Measurements from ENCODE around the gene DTNB.

DTNB gene

DNA sequence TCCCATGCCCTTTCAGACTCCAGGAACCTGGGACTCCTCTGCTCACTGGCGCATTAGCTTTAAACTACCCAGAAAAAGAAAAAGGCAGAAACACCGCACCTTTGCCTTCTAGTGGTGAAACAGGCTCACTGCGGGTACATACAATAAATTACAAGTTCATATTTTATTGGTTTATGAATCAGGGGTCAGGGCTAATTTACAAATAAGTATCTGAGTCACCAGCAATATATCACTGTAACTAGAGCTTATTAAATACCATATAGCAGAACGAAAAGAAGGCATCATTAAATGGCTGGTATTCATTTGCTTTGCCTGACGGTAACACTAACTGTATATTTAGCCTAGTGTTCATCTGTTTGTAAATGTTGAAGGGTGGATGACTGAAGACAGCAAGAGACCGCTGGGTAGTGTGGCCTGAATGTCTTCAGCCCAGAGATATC, 26.9 kb upstream of the DTNB start:
- Histone ChIP-seq H3K27me3 (ENCODE audit: control insufficient read depth, insufficient read depth, low read length) (0 out of 2 replicates have a peak, but pooled peaks cover 8% of the 10 kb centered on the region), H3K36me3 (ENCODE audit: control insufficient read depth, insufficient read depth, low read length) (no peaks in the 10 kb centered on the region), H3K4me1 (ENCODE audit: control insufficient read depth, insufficient read depth, low read length) (peaks cover 12% of the 10 kb centered on the region), H3K9me3 (ENCODE audit: control insufficient read depth, insufficient read depth, low read length) (no peaks in the 10 kb centered on the region), H3K9ac (ENCODE audit: low read depth, low read length) (no peak overlapping the region), H3K27ac (ENCODE audit: low read depth, low read length) (no peak overlapping the region), H3K4me3 (ENCODE audit: low read depth, low read length) (no peak overlapping the region)

DNA sequence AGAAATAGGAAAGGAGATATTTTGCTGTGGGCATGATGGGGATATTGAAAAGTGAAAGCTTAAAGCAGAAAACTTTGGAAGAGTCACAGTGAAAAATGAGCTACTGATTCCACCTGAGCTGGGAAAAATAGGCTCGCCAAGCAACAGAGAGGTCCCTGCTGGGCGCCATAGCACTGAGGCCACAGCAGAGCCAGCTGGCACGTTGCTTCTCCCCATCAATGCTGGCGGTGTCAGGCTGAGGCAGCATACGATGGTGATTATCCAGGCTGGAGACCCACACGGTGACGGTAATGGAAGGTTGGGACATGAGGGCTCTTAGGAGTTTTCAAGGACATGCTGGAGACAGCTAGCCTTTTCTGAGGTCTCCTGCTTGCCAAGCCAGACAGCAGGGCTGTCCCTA, 25.8 kb upstream of the DTNB start:
- peaks cover 12% of the 10 kb centered on the region for H3K4me1 ChIP-seq (ENCODE audit: control insufficient read depth, insufficient read depth, low read length)
- H3K9me3 ChIP-seq (ENCODE audit: control insufficient read depth, insufficient read depth, low read length) = no peaks in the 10 kb centered on the region
- no peak overlapping the region for H3K27ac ChIP-seq (ENCODE audit: low read depth, low read length)
- H3K4me3 ChIP-seq (ENCODE audit: low read depth, low read length) = no peak overlapping the region
- no peak overlapping the region for H3K9ac ChIP-seq (ENCODE audit: low read depth, low read length)
- H3K27me3 ChIP-seq (ENCODE audit: control insufficient read depth, insufficient read depth, low read length) = 0 out of 2 replicates have a peak, but pooled peaks cover 8% of the 10 kb centered on the region
- no peaks in the 10 kb centered on the region for H3K36me3 ChIP-seq (ENCODE audit: control insufficient read depth, insufficient read depth, low read length)

- Histone ChIP-seq H3K4me1 (ENCODE audit: control insufficient read depth, insufficient read depth, low read length) (peaks cover 12% of the 10 kb centered on the region), H3K27me3 (ENCODE audit: control insufficient read depth, insufficient read depth, low read length) (0 out of 2 replicates have a peak, but pooled peaks cover 8% of the 10 kb centered on the region), H3K27ac (ENCODE audit: low read depth, low read length) (no peak overlapping the region), H3K36me3 (ENCODE audit: control insufficient read depth, insufficient read depth, low read length) (no peaks in the 10 kb centered on the region), H3K4me3 (ENCODE audit: low read depth, low read length) (no peak overlapping the region), H3K9ac (ENCODE audit: low read depth, low read length) (no peak overlapping the region), H3K9me3 (ENCODE audit: control insufficient read depth, insufficient read depth, low read length) (no peaks in the 10 kb centered on the region)
Observed at GRCh38 chr2:25698752-25699151, 25.4 kb upstream of the DTNB start.

- H3K9ac ChIP-seq (ENCODE audit: low read depth, low read length) = 0 out of 2 replicates have a peak overlapping the region, but pooled peaks have one; percentile 11
- peak overlapping the region; percentile 25; the same call in 1 of the 2 replicates for H3K4me3 ChIP-seq (ENCODE audit: low read depth, low read length)
- H3K9me3 ChIP-seq (ENCODE audit: control insufficient read depth, insufficient read depth, low read length) = no peaks in the 10 kb centered on the region
- H3K27ac ChIP-seq (ENCODE audit: low read depth, low read length) = no peak overlapping the region
- no peaks in the 10 kb centered on the region for H3K36me3 ChIP-seq (ENCODE audit: control insufficient read depth, insufficient read depth, low read length)
- peaks cover 12% of the 10 kb centered on the region for H3K4me1 ChIP-seq (ENCODE audit: control insufficient read depth, insufficient read depth, low read length)
- H3K27me3 ChIP-seq (ENCODE audit: control insufficient read depth, insufficient read depth, low read length) = 0 out of 2 replicates have a peak, but pooled peaks cover 8% of the 10 kb centered on the region
Observed at GRCh38 chr2:25697559-25698341, 24.4 kb upstream of the DTNB start.

GRCh38 chr2:25692737-25693445, 19.5 kb upstream of the DTNB start:
- Histone ChIP-seq H3K27ac (ENCODE audit: low read depth, low read length) (no peak overlapping the region), H3K4me3 (ENCODE audit: low read depth, low read length) (no peak overlapping the region), H3K9ac (ENCODE audit: low read depth, low read length) (no peak overlapping the region), H3K9me3 (ENCODE audit: control insufficient read depth, insufficient read depth, low read length) (no peaks in the 10 kb centered on the region), H3K27me3 (ENCODE audit: control insufficient read depth, insufficient read depth, low read length) (no peaks in the 10 kb centered on the region), H3K4me1 (ENCODE audit: control insufficient read depth, insufficient read depth, low read length) (peaks cover 7% of the 10 kb centered on the region), H3K36me3 (ENCODE audit: control insufficient read depth, insufficient read depth, low read length) (no peaks in the 10 kb centered on the region)

- Histone ChIP-seq H3K4me3 (ENCODE audit: low read depth, low read length) (no peak overlapping the region), H3K27ac (ENCODE audit: low read depth, low read length) (no peak overlapping the region), H3K4me1 (ENCODE audit: control insufficient read depth, insufficient read depth, low read length) (no peaks in the 10 kb centered on the region), H3K36me3 (ENCODE audit: control insufficient read depth, insufficient read depth, low read length) (no peaks in the 10 kb centered on the region), H3K9ac (ENCODE audit: low read depth, low read length) (no peak overlapping the region), H3K27me3 (ENCODE audit: control insufficient read depth, insufficient read depth, low read length) (no peaks in the 10 kb centered on the region), H3K9me3 (ENCODE audit: control insufficient read depth, insufficient read depth, low read length) (no peaks in the 10 kb centered on the region)
Observed at GRCh38 chr2:25692143-25692542, 18.8 kb upstream of the DTNB start.

DNA sequence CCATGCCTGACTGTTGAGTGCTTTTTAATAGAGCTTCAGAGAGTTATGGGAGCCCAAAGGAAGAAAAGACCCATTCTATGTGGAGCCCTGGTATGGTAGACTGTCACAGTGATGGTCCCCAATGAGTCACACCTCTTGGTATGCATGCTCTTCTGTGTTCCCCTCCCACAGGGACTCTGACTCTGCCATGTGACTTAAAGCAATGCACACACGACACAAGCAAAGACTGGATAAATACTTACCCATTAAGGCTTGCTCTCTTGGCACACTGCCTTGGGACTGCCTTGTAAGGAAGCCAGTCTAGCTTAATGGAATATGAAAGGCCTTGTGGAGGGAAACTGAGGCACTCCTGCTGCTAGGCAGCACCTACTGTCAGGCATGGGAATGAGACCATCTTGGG, 16.7 kb upstream of the DTNB start:
- no peaks in the 10 kb centered on the region for H3K27me3 ChIP-seq (ENCODE audit: control insufficient read depth, insufficient read depth, low read length)
- H3K9me3 ChIP-seq (ENCODE audit: control insufficient read depth, insufficient read depth, low read length) = no peaks in the 10 kb centered on the region
- no peak overlapping the region for H3K4me3 ChIP-seq (ENCODE audit: low read depth, low read length)
- H3K9ac ChIP-seq (ENCODE audit: low read depth, low read length) = no peak overlapping the region
- H3K27ac ChIP-seq (ENCODE audit: low read depth, low read length) = no peak overlapping the region
- no peaks in the 10 kb centered on the region for H3K4me1 ChIP-seq (ENCODE audit: control insufficient read depth, insufficient read depth, low read length)
- H3K36me3 ChIP-seq (ENCODE audit: control insufficient read depth, insufficient read depth, low read length) = no peaks in the 10 kb centered on the region

DNA sequence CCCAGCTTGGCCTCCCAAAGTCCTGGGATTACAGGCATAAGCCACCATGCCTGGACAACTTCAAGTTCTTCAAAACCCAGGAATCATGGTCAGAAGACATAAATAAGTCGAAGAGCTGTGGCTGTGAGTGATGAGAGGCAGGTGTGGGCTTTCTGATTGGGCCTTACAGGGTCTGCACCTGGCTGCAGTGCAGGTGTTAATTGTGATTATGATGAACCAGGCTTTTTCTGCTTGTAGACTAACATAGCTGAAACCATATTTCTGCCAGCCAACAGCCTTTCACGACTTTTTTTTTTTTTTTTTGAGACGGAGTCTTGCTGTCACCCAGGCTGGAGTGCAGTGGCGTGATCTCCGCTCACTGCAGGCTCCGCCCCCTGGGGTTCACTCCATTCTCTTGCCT, 14.9 kb upstream of the DTNB start:
- no peaks in the 10 kb centered on the region for H3K27me3 ChIP-seq (ENCODE audit: control insufficient read depth, insufficient read depth, low read length)
- H3K4me1 ChIP-seq (ENCODE audit: control insufficient read depth, insufficient read depth, low read length) = no peaks in the 10 kb centered on the region
- no peak overlapping the region for H3K27ac ChIP-seq (ENCODE audit: low read depth, low read length)
- H3K36me3 ChIP-seq (ENCODE audit: control insufficient read depth, insufficient read depth, low read length) = no peaks in the 10 kb centered on the region
- H3K9me3 ChIP-seq (ENCODE audit: control insufficient read depth, insufficient read depth, low read length) = no peaks in the 10 kb centered on the region
- no peak overlapping the region for H3K9ac ChIP-seq (ENCODE audit: low read depth, low read length)
- H3K4me3 ChIP-seq (ENCODE audit: low read depth, low read length) = no peak overlapping the region

DNA sequence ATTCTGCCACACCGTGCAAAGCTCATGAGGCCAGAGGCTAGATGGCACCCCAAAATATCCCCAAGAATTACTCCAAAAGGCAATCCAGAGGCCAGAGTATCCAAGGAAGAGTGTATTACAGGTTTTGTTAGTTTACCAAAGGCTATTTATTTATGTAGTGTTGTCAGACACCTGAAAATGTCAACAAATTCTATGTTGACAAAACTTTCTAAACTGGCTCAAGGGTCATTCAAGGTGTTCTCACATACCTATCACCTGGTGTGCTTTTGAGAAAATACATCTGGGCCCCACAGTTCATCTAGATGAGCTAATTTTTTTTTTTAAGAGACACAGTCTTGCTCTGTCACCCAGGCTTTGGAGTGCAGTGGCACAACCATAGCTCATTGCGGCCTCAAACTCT, 12.4 kb upstream of the DTNB start:
- Histone ChIP-seq H3K4me1 (ENCODE audit: control insufficient read depth, insufficient read depth, low read length) (no peaks in the 10 kb centered on the region), H3K4me3 (ENCODE audit: low read depth, low read length) (no peak overlapping the region), H3K27ac (ENCODE audit: low read depth, low read length) (no peak overlapping the region), H3K27me3 (ENCODE audit: control insufficient read depth, insufficient read depth, low read length) (no peaks in the 10 kb centered on the region), H3K9ac (ENCODE audit: low read depth, low read length) (no peak overlapping the region), H3K36me3 (ENCODE audit: control insufficient read depth, insufficient read depth, low read length) (no peaks in the 10 kb centered on the region), H3K9me3 (ENCODE audit: control insufficient read depth, insufficient read depth, low read length) (no peaks in the 10 kb centered on the region)

DNA sequence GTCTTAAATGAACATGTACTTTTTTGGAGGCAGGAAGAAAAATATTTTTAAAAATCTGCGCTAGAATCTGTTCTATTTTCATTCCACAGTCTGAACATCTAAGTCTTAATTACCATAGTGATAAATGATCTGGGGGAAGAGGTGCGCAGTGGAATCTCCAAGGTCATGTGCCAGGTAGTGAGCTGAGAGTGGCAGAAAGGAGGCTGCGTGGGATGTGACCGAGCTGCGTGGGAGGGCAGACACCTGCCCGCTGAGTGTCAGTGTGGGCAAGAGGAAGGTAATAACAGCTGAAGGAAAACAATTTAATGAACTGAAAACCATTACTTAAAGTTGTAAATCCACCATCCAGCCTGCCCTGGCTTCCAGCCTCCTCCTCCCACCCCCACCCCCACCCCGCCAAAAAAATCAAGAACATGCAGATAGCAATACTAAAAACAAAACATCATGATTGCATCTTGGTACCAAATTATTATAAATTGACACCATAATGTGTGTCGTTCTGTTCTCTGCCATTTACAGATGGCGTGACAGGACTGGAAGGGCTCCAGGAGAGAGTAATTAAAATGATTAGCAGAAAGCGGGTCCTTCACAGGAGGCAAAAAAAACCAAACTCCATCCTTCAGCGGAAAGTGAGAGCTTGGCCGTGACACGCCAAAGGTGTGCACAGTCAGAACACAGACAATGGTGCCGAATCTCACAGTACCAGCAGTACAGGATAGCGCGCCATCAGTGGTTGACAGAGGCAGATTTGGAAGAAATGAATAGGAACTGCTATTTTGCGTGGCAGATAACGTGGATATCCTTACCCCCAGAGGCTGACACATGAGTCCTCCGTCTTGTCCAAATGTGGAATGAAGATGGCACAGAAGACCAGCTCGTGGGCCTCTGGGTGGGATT, 11.4 kb upstream of the DTNB start:
- no peaks in the 10 kb centered on the region for H3K27me3 ChIP-seq (ENCODE audit: control insufficient read depth, insufficient read depth, low read length)
- H3K27ac ChIP-seq (ENCODE audit: low read depth, low read length) = no peak overlapping the region
- H3K9me3 ChIP-seq (ENCODE audit: control insufficient read depth, insufficient read depth, low read length) = no peaks in the 10 kb centered on the region
- H3K4me1 ChIP-seq (ENCODE audit: control insufficient read depth, insufficient read depth, low read length) = no peaks in the 10 kb centered on the region
- no peak overlapping the region for H3K4me3 ChIP-seq (ENCODE audit: low read depth, low read length)
- H3K36me3 ChIP-seq (ENCODE audit: control insufficient read depth, insufficient read depth, low read length) = no peaks in the 10 kb centered on the region
- H3K9ac ChIP-seq (ENCODE audit: low read depth, low read length) = no peak overlapping the region

Data from HUES48 (cell line).